Globus pallidus (tissue), 1 donor: ENCODE results near the gene MIEF1.

Experiments used
- DNase-seq: peaks from one replicate; pipeline ENCODE4 v3.0.0-alpha.2; 2015; ENCODE audit warnings: low spot score

MIEF1 gene

DNA sequence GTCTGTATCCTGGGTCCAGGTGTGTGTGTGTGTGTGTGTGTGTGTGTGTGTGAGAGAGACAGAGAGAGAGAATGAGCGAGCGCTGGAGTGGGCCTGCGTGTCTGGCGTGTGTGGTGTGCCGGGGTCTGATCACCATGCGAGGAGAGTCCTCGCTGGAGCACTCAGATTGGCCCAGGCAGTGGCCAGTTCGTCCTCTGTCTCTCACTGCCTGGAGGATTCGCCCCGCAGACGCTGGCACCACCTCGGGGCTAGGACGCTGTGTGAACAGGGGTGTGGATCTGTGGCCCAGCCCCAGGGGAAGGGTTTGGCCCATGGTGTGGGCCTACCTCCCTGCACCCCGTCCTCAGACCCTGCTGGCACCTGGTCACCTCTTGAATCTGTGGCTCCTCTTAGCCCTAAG, 56.9 kb downstream of the MIEF1 start:
- no peak for DNase-seq

DNA sequence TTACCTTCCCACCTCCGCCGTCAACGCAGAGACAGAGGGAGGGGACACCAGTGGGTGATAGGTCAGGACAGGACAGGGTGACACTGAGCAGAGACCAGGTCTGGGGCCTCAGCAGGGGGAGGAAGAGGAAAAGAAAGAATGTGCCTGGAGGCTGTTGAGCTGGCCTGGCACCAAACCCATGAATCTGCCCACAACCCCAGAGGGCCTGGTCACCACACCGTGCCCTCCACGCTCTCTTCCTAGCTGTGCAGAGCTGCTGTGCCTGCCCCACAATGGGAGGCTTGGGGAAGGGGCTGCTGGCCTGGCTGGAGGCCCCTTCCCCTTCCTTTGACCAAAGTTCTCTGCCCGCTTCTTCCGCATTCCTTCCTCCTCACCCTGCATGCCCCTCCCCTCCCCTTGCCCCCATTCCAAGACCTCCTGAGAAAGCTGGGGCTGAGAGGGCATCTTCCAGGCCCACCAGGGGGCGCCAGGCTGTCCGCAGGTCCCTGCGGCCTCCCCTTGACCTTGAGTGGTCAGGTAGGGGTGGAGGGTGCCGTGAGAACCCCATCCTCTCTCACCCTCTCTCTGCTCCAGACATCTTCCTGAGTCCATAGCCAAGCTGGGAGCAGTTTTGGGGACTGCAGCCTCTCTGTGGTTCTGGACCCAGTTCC, 57.5 kb downstream of the MIEF1 start:
- no peak for DNase-seq

DNA sequence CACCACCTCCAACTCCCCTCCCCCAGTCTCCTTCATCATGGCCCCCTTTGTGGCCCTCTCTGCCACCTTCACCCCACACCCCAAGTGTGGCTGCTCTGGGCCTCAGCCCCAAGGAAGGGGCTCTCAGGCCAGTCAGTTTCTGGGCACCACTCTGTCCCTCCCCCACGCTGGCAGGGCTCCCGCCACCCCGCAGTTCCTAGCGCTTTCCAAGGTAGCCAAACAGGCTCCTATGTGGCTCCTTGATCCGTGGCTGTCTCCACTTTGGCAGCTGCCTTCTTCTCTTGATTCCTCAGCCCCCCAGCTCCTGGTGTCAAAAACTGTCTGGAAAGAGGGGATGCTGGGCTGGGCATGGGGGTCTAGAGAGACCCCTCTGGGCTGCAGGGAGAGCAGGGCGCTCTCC, 58.0 kb downstream of the MIEF1 start:
- DNase-seq: no peak

DNA sequence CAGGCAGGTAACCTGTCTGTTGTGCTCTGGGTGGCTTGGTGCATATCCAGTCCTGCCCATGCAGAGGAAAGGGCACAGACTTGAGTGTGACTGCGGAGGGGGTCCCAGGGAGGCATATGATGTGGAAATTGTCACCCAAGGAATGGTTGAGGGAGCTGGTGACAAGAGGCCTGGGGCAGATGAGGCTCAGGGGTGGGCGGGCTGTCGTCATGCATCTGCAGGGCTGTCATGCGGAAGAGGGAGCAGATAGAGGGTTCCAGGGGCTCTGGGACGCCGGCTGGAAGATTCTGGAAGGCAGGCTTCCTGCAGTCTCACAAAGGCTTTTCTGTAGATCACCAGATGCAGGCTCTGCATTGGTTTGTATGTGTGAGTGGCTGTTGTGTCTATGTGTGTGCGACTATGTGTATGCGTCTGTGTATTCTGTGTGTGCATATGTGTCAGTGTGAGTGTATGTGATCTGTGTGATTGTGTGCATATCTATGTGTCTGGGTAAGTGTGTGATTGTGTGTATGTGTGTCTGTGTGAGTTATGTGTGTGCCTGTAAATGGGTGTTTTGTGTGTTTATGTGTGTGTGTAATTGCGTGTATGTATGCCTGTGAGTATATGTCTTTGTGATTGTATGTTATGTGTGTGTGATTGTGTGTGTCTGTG, 60.9 kb downstream of the MIEF1 start:
- no peak for DNase-seq

DNA sequence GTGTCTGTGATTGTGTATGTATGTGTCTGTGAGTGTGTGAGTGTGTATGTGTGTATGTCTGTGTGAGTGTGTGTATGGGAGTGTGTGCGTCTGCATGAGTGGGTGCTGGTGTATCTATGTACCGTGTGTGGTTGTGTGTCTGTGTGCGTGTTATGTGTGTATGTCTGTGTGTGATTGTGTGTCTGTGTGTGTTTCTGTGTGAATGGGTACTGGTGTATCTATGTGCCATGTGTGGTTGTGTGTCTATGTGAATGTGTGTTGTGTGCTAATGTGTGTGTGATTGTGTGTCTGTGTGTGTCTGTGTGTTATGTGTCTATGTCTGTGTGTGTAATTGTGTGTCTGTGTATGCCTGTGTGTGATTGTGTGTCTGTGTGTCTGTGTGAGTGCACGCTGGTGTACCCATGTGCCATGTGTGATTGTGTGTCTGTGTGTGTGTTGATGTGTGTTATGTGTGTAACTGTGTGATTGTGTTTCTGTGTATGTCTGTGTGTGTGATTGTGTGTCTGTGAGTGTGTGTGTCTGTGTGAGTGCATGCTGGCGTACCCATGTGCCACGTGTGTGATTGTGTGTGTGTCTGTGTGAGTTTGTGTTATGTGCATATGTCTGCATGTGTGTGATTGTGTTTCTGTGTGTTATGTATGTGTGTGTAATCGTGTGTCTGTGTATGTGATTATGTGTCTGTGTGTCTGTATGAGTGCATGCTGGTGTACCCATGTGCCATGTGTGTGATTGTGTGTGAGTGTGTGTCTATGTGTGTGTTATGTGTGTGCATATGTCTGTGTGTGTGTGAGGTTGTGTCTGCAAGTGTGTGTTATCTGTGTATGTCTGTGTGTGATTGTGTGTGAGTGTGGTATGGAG, 61.7 kb downstream of the MIEF1 start:
- no peak for DNase-seq

DNA sequence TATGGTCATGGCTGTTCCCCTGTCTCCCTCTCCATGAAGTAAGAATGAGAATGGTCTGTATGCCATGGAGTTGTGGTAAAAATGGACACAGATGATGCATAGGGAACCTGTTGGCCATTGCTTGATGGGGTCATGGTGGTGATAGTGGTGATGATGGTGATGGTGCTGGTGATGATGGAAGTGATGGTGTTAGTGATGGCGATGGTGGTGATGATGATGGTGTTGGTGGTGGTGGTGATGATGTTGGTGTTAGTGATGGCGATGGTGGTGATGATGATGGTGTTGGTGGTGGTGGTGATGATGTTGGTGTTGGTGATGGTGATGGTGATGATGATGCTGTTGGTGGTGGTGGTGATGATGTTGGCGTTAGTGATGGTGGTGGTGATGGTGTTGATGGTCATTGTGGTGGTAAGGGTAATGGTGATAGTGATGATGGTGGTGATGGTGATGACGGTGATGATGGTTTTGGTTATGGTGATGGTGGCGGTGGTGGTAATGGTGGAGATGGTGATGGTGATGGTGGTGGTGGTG, 63.4 kb downstream of the MIEF1 start:
- no peak for DNase-seq

DNA sequence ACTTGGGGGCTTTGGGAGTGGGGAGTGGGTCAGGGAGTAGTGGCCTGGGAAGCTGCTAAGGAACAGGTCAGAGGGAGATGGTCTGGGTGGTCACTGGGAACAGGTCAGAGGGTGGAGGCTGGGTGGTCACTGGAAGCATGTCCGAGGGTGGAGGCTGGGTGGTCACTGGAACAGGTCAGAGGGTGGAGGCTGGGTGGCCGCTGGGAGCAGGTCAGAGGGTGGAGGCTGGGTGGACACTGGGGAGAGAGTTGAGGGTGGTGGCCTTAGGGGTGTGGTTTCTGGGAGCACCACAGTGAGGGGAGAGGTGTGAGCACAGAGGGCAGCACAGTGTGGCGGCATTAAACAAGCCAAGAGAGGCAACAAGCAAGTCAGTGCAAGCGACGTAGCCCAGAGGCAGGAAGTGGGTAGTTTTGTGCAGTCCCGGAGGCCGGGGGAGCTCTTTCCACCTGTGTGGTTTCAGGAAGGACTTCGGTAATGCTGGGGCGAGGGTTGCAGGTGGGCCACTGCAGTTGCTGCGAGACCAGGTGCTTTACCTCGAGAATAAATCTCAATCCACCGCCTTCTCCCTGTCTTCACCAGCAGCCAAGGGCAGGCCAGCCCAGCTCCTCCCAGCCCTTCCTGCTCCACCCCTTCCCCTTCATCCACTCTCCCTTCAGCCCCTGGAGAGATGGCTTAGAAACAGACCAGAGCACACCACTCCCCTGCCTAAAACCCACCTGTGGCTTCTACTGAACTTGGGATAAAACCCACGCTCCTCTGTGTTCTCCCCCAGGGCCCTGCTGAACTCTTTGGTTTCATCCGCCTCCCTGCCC, 65.3 kb downstream of the MIEF1 start:
- DNase-seq: no peak
